NT2/D1 (cell line): ENCODE results near the gene VSIG10L2.
"Not testable (repeated sequence)": the region's sequence is repeated elsewhere in the genome, so short reads cannot be mapped to it uniquely, and the experiment has no call there.

Source experiments
- DNase-seq: peaks from one replicate; pipeline ENCODE4 v3.0.0-alpha.2; 2011; ENCODE audit warnings: low read depth, low spot score
- H3K27me3 ChIP-seq: 2 replicates; pipeline ENCODE4 v1.6.0; 2011; ENCODE audit warnings: mild to moderate bottlenecking; ENCODE audit not compliant: insufficient read length, insufficient read depth
- H3K36me3 ChIP-seq: 2 replicates; pipeline ENCODE4 v1.6.1; 2011; ENCODE audit warnings: mild to moderate bottlenecking, low read length, mixed read lengths; ENCODE audit not compliant: insufficient read depth, insufficient read length
- H3K4me1 ChIP-seq: 2 replicates; pipeline ENCODE4 v1.5.1; 2011; ENCODE audit not compliant: insufficient read depth, insufficient read length
- H3K4me3 ChIP-seq: 2 replicates; pipeline ENCODE4 v1.5.1; 2011; ENCODE audit warnings: low read depth; ENCODE audit not compliant: insufficient read length
- H3K9ac ChIP-seq: 2 replicates; pipeline ENCODE4 v1.6.0; 2011; ENCODE audit warnings: low read depth; ENCODE audit not compliant: insufficient read length
- H3K9me3 ChIP-seq: 2 replicates; pipeline ENCODE4 v1.5.1; 2011; ENCODE audit warnings: mild to moderate bottlenecking, low read length; ENCODE audit not compliant: insufficient read depth
- SUZ12 ChIP-seq: IDR thresholded peaks from 2 replicates; pipeline ENCODE4 v1.6.1; 2011; ENCODE audit not compliant: insufficient read length, insufficient read depth; ENCODE audit errors: extremely low read depth
- YY1 ChIP-seq: IDR thresholded peaks from 2 replicates; pipeline ENCODE4 v1.6.1; 2011; ENCODE audit not compliant: insufficient read length, insufficient read depth
- ZNF274 ChIP-seq: IDR thresholded peaks from 2 replicates; pipeline ENCODE4 v1.6.1; 2011; ENCODE audit warnings: mild to moderate bottlenecking, low read depth, low read length

Gene VSIG10L2

GRCh38 chr11:125910226-125910849 lies 35.5 kb upstream of the VSIG10L2 start:
- H3K9ac ChIP-seq: no peak overlapping the region
- no peaks in the 10 kb centered on the region for H3K4me1 ChIP-seq
- no peak overlapping the region for H3K4me3 ChIP-seq
- TF ChIP-seq SUZ12 (no peak), YY1 (no peak), ZNF274 (no peak)
- no peak for DNase-seq
- no peaks in the 10 kb centered on the region for H3K36me3 ChIP-seq
- no peaks in the 10 kb centered on the region for H3K9me3 ChIP-seq
- H3K27me3 ChIP-seq: peaks cover under 1% of the 10 kb centered on the region

GRCh38 chr11:125914601-125915000 lies 31.2 kb upstream of the VSIG10L2 start:
- not testable (repeated sequence) for H3K9ac ChIP-seq, H3K36me3 ChIP-seq, H3K4me1 ChIP-seq, H3K27me3 ChIP-seq, DNase-seq, H3K4me3 ChIP-seq, H3K9me3 ChIP-seq

- no peak overlapping the region for H3K4me3 ChIP-seq
- no peaks in the 10 kb centered on the region for H3K36me3 ChIP-seq
- no peak for TF ChIP-seq SUZ12
- no peak for TF ChIP-seq YY1
- TF ChIP-seq ZNF274: no peak
- no peaks in the 10 kb centered on the region for H3K27me3 ChIP-seq
- no peak for DNase-seq
- H3K9ac ChIP-seq: no peak overlapping the region
- no peaks in the 10 kb centered on the region for H3K9me3 ChIP-seq
- H3K4me1 ChIP-seq: peaks cover 3% of the 10 kb centered on the region
These were observed 29.0 kb upstream of the VSIG10L2 start for GRCh38 chr11:125916683-125917347.

GRCh38 chr11:125918140-125918840 lies 27.6 kb upstream of the VSIG10L2 start:
- H3K9ac ChIP-seq: no peak overlapping the region
- no peaks in the 10 kb centered on the region for H3K9me3 ChIP-seq
- no peaks in the 10 kb centered on the region for H3K27me3 ChIP-seq
- no peaks in the 10 kb centered on the region for H3K36me3 ChIP-seq
- no peak overlapping the region for H3K4me3 ChIP-seq
- H3K4me1 ChIP-seq: peaks cover 3% of the 10 kb centered on the region
- TF ChIP-seq YY1 (no peak), ZNF274 (no peak), SUZ12 (no peak)
- DNase-seq: no peak

- H3K4me1 ChIP-seq: peaks cover 7% of the 10 kb centered on the region
- no peak for DNase-seq
- no peak overlapping the region for H3K4me3 ChIP-seq
- no peaks in the 10 kb centered on the region for H3K9me3 ChIP-seq
- no peaks in the 10 kb centered on the region for H3K36me3 ChIP-seq
- no peak for TF ChIP-seq YY1
- no peak for TF ChIP-seq SUZ12
- TF ChIP-seq ZNF274: no peak
- H3K9ac ChIP-seq: no peak overlapping the region
- H3K27me3 ChIP-seq: no peaks in the 10 kb centered on the region
These were observed 24.8 kb upstream of the VSIG10L2 start for GRCh38 chr11:125921042-125921441.

- Histone ChIP-seq H3K27me3 (no peaks in the 10 kb centered on the region), H3K36me3 (no peaks in the 10 kb centered on the region), H3K9me3 (no peaks in the 10 kb centered on the region), H3K9ac (no peak overlapping the region), H3K4me3 (no peak overlapping the region), H3K4me1 (peaks cover 7% of the 10 kb centered on the region)
- DNase-seq: no peak
- TF ChIP-seq ZNF274: no peak
- TF ChIP-seq SUZ12: no peak
These were observed 23.7 kb upstream of the VSIG10L2 start for GRCh38 chr11:125922156-125922555.

- H3K4me1 ChIP-seq: peaks cover 7% of the 10 kb centered on the region
- no peak overlapping the region for H3K4me3 ChIP-seq
- TF ChIP-seq ZNF274 (no peak), SUZ12 (no peak)
- no peaks in the 10 kb centered on the region for H3K9me3 ChIP-seq
- no peak overlapping the region for H3K9ac ChIP-seq
- no peaks in the 10 kb centered on the region for H3K36me3 ChIP-seq
- no peaks in the 10 kb centered on the region for H3K27me3 ChIP-seq
- peak; percentile 80 for DNase-seq
These were observed 22.7 kb upstream of the VSIG10L2 start for GRCh38 chr11:125923012-125923579.
